ENCODE data around the gene C9orf78. TPM values are rescaled to one million over a fixed set of nuclear protein-coding genes. Genes with fewer than 3 reads are reported as not detected.

C9orf78 gene
- total and polyA plus RNA-seq, 2 of the 8 experiments (the other 6 are each of a cell fraction or from before 2014, with no cell fraction given), result 17.4 to 40.6 TPM

- TF ChIP-seq BACH1 (IDR thresholded peaks at IDR 0.05; ENCODE audit: low read length) (no peak), NRF1 (IDR thresholded peaks at IDR 0.05; ENCODE audit: low read depth, low read length) (no peak), JUND (IDR thresholded peaks at IDR 0.05; ENCODE audit: low read length) (no peak), TEAD4 (IDR thresholded peaks at IDR 0.05; ENCODE audit: low read depth, low read length) (no peak), CBX8 (IDR thresholded peaks at IDR 0.05; ENCODE audit: borderline replicate concordance, low read depth, low read length) (no peak), PHF8 (conservative IDR thresholded peaks at IDR 0.05; ENCODE audit: low read depth, low read length) (no peak), HDAC6 (IDR thresholded peaks at IDR 0.05; ENCODE audit: low read depth, low read length) (no peak)
Observed at GRCh38 chr9:129839324-129840023, 4.4 kb upstream of the C9orf78 start (continued).
